ENCODE results near the gene NTRK1.

GRCh38 chr1:156874572-156875340 lies 14.1 kb downstream of the NTRK1 start:
- TF ChIP-seq EZH2 (IDR thresholded peaks at IDR 0.05; ENCODE audit: low read depth): no peak
- TF ChIP-seq CTCF (conservative IDR thresholded peaks at IDR 0.05): no peak

Data from PC-9 (cell line).